BE2C (cell line): ENCODE data around the gene CD109.

Source experiments
- DNase-seq: peaks from one replicate; pipeline ENCODE4 v3.0.0-alpha.2; 2020
- H3K27me3 ChIP-seq: fragments of 250-450 bp; sonication (Bioruptor Pico); 2 replicates; pipeline ENCODE4 v1.5.1; 2020; ENCODE audit warnings: mild to moderate bottlenecking
- H3K36me3 ChIP-seq: fragments of 250-450 bp; sonication (Bioruptor Pico); 2 replicates; pipeline ENCODE4 v1.5.1; 2020; ENCODE audit warnings: mild to moderate bottlenecking
- H3K4me1 ChIP-seq: fragments of 250-450 bp; sonication (Bioruptor Pico); 2 replicates; pipeline ENCODE4 v1.5.1; 2020
- H3K4me3 ChIP-seq: 2 replicates; pipeline ENCODE4 v1.5.1; 2011; ENCODE audit warnings: low read depth, low read length
- H3K9me3 ChIP-seq: fragments of 250-450 bp; sonication (Bioruptor Pico); 2 replicates; pipeline ENCODE4 v1.5.1; 2020
- TF ChIP-seq, protein P1 (sequence below): IDR thresholded peaks from 2 replicates; pipeline ENCODE4 v1.5.1; 2012; ENCODE audit warnings: mild to moderate bottlenecking, low read depth, low read length

CD109 gene

DNA sequence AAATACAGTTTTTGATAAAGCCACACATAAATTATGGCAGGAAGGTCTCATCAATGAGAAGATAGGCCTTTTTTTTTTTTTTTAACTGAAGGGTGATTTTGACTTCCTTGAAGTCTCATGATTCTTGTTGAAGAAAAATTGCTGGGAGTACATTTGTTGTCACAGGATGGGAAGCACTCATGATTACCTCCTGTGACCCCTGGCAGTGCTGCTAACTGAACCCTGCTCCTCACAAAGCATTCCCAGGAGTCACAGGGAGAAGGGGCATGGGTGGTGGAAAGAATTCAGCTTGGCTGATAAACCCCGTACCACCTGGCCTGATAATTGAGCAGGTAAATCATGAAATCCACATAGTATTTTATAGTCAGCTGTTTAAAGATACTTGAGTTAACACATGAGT is 86.9 kb downstream of the CD109 start:
- H3K4me3 ChIP-seq = no peak overlapping the region
- H3K4me1 ChIP-seq = no peaks in the 10 kb centered on the region
- H3K9me3 ChIP-seq = no peaks in the 10 kb centered on the region
- TF ChIP-seq, protein P1, sequence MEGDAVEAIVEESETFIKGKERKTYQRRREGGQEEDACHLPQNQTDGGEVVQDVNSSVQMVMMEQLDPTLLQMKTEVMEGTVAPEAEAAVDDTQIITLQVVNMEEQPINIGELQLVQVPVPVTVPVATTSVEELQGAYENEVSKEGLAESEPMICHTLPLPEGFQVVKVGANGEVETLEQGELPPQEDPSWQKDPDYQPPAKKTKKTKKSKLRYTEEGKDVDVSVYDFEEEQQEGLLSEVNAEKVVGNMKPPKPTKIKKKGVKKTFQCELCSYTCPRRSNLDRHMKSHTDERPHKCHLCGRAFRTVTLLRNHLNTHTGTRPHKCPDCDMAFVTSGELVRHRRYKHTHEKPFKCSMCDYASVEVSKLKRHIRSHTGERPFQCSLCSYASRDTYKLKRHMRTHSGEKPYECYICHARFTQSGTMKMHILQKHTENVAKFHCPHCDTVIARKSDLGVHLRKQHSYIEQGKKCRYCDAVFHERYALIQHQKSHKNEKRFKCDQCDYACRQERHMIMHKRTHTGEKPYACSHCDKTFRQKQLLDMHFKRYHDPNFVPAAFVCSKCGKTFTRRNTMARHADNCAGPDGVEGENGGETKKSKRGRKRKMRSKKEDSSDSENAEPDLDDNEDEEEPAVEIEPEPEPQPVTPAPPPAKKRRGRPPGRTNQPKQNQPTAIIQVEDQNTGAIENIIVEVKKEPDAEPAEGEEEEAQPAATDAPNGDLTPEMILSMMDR = no peak
- no peaks in the 10 kb centered on the region for H3K27me3 ChIP-seq
- H3K36me3 ChIP-seq = no peaks in the 10 kb centered on the region
- DNase-seq = no peak

DNA sequence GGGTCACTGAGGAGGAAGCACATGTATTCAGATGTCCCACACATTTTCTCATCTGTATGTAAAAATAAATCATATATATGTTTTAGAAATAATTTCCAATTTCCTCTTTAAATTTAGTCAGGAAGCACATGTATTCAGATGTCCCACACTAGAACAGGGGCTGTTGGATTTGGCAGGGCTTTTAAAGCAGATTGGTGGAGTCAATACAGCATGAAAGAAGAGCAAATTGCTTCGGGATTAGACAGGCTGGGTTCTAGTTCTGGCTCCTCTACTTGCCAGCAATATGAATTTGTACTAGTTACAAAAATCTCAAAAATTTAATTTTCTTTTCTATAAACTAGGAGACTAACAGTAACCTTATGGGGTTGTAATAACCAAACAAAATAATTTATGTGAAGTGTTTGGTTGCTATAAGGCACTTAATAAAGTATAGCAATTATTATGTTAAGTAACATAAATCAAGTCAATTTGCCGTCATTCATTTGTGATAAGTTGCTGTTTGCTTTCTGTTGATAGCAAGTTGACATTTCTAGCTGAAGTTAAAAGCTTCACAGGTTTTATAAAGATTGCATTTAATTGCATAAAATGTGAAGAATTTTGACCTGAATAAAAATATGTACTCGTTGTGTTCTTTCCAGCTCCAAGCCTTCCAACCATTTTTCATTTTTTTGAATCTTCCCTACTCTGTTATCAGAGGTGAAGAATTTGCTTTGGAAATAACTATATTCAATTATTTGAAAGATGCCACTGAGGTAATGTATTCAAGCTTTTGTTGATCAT is 88.9 kb downstream of the CD109 start:
- H3K4me1 ChIP-seq = no peaks in the 10 kb centered on the region
- no peaks in the 10 kb centered on the region for H3K36me3 ChIP-seq
- DNase-seq = no peak
- no peak overlapping the region for H3K4me3 ChIP-seq
- TF ChIP-seq, protein P1 = no peak
- H3K27me3 ChIP-seq = no peaks in the 10 kb centered on the region
- H3K9me3 ChIP-seq = no peaks in the 10 kb centered on the region

DNA sequence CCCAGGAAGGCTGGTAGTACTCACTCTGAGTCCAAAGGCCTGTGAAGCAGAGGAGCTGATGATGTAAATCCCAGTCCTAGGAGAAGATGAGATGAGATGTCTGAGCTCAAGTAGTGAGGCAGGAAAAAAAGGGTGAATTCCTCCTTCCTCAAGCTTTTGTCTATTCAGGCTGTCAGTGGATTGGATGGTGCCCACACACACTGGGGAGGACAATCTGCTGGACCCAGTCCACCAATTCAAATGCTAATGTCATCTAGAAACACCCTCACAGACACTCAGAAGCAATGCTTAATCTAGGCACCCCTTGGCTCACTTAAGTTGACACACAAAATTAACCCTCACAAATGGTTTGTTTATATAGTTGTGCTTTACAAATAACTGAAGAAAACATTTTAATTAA is 94.6 kb downstream of the CD109 start:
- no peaks in the 10 kb centered on the region for H3K36me3 ChIP-seq
- H3K9me3 ChIP-seq = no peaks in the 10 kb centered on the region
- TF ChIP-seq, protein P1 = no peak
- H3K27me3 ChIP-seq = no peaks in the 10 kb centered on the region
- H3K4me1 ChIP-seq = no peaks in the 10 kb centered on the region
- DNase-seq = no peak
- H3K4me3 ChIP-seq = no peak overlapping the region

DNA sequence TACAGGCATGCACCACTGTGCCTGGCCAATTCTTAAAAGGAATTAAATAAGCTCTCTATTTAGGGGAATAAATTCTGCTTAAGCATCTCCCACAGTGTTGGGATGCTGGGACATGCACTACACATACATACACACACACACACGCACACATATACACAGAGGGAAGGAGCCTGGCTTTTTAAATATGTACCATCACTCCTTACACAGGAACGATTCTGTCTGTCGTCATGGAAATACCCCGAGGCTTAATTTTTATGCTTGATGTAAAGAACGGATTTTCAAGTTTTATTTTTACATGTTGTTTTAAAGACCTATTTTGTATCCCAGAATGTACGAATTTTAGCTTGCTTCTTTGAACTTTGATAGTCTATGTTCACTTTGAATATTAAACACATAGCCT is 95.3 kb downstream of the CD109 start:
- no peaks in the 10 kb centered on the region for H3K4me1 ChIP-seq
- no peak overlapping the region for H3K4me3 ChIP-seq
- no peaks in the 10 kb centered on the region for H3K27me3 ChIP-seq
- H3K36me3 ChIP-seq = no peaks in the 10 kb centered on the region
- no peak for DNase-seq
- no peaks in the 10 kb centered on the region for H3K9me3 ChIP-seq
- TF ChIP-seq, protein P1 = no peak

DNA sequence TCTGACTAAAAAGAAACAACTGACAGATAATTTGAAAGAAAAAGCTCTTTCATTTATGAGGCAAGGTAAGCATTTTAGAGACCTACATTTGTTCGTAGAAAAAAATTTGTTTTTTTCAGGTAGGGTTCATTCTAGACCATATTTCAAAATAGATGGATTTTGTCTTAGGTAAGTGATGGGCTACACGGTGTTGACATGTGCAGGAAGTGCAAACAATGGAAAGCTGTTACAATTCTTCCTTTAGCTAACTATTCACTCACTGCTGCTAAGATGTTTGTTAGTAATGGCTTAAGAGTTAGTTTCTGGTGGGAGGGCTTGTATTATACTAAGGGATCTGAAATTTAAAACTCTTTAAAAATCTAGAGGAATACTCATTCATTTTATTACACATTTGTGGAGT is 96.7 kb downstream of the CD109 start:
- Histone ChIP-seq H3K4me3 (no peak overlapping the region), H3K36me3 (no peaks in the 10 kb centered on the region), H3K9me3 (no peaks in the 10 kb centered on the region), H3K27me3 (no peaks in the 10 kb centered on the region), H3K4me1 (no peaks in the 10 kb centered on the region)
- DNase-seq = no peak
- TF ChIP-seq, protein P1 = no peak

DNA sequence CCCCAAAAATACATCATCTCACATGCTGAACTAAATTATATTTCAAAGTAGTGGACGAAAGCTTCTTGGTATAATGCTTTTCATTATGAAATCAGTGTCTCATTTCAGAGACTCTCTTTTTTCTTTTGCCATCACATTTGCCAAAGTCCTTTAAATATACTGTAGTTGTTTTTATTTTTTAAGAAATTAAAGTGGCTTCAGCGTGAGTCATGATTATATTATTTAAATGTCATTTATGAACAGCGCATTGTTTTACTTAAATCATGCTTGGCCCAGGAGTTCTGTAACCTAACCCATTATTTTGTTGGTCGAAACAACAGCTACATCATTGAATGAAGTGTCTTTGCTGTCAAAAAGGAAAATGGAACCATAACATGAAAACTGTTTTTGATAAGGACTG is 100.9 kb downstream of the CD109 start:
- no peaks in the 10 kb centered on the region for H3K9me3 ChIP-seq
- no peaks in the 10 kb centered on the region for H3K4me1 ChIP-seq
- H3K27me3 ChIP-seq = no peaks in the 10 kb centered on the region
- DNase-seq = no peak
- no peaks in the 10 kb centered on the region for H3K36me3 ChIP-seq
- TF ChIP-seq, protein P1 = no peak
- no peak overlapping the region for H3K4me3 ChIP-seq
